Gastroesophageal sphincter (tissue), 4 donors: ENCODE results near the gene GPX7. TPM values are rescaled to one million over a fixed set of nuclear protein-coding genes. Genes with fewer than 3 reads are reported as not detected.
"Not testable (repeated sequence)": the region's sequence is repeated elsewhere in the genome, so short reads cannot be mapped to it uniquely, and the experiment has no call there.

Source experiments
- ATAC-seq: fragments of 150-250 bp; one replicate; pipeline ENCODE4 v1.9.1; 2016; ENCODE audit warnings: mild to moderate bottlenecking, moderate library complexity
- H3K27ac ChIP-seq, 4 donors: fragments of 200-600 bp; sonication (generic) in 3 of 4; 1 replicate in 3 of 4; 2 replicates in 1 of 4; pipeline ENCODE4 v1.5.1; 2016 to 2019
- H3K27me3 ChIP-seq: fragments of 200-600 bp; sonication (generic); one replicate; pipeline ENCODE4 v1.5.1; 2019
- H3K36me3 ChIP-seq, 2 donors: fragments of 200-600 bp; sonication (generic); one replicate each; pipeline ENCODE4 v1.5.1; 2019; ENCODE audit warnings: control low read depth in 1 of 2
- H3K4me1 ChIP-seq, 3 donors: fragments of 200-600 bp; sonication (generic); 1 replicate in 2 of 3; 2 replicates in 1 of 3; pipeline ENCODE4 v1.5.1; 2016 to 2019; ENCODE audit warnings: control low read depth in 2 of 3
- H3K4me3 ChIP-seq, 2 donors: fragments of 200-600 bp; sonication (generic); one replicate each; pipeline ENCODE4 v1.5.1; 2019; ENCODE audit warnings: mild to moderate bottlenecking in 1 of 2, moderate library complexity in 1 of 2
- H3K9me3 ChIP-seq, 3 donors: fragments of 200-600 bp; sonication (generic); one replicate each; pipeline ENCODE4 v1.5.1; 2017 to 2019; ENCODE audit warnings: control low read depth in 2 of 3
- EP300 ChIP-seq: sonication (generic); formaldehyde crosslinking; IDR thresholded peaks from one replicate; pipeline ENCODE4 v1.6.1; 2017; ENCODE audit warnings: antibody characterized with exemption, mild to moderate bottlenecking
- POLR2A ChIP-seq, 2 donors: fragments of 450-650 bp; IDR thresholded peaks; one replicate each; pipeline ENCODE4 v1.6.1; 2017; ENCODE audit warnings: antibody characterized with exemption in 2 of 2, mild to moderate bottlenecking in 2 of 2, moderate library complexity in 1 of 2
- POLR2AphosphoS5 ChIP-seq: sonication (generic); formaldehyde crosslinking; IDR thresholded peaks from one replicate; pipeline ENCODE4 v1.6.1; 2017; ENCODE audit warnings: antibody characterized with exemption
- WGBS, 2 donors: methylation state at CpG; one replicate each; pipeline ENCODE4 v1.1.5; 2018; ENCODE audit warnings: low coverage in 1 of 2; 5-methylcytosine and 5-hydroxymethylcytosine counted together
- total RNA-seq, 4 donors: library from RNA; depleted of rRNA; stranded (reverse); fragments of >200 nt; gene quantifications; one replicate each; pipeline ENCODE4 v1.1.0, GENCODE V29; 2016
- TF ChIP-seq, protein P1 (sequence below), 4 experiments: fragments of 200-600 bp in 2 of 4; fragments of 450-650 bp in 2 of 4; sonication (generic) in 1 of 4; IDR thresholded peaks; one replicate each; pipeline ENCODE4 v1.5.1; 2017 to 2019; ENCODE audit warnings: antibody characterized with exemption in 4 of 4, mild to moderate bottlenecking in 2 of 4, moderate library complexity in 2 of 4

GPX7 gene
- total RNA-seq, 4 donors from 2014 or later, result 13.0 to 22.5 (median 16.2) TPM

DNA sequence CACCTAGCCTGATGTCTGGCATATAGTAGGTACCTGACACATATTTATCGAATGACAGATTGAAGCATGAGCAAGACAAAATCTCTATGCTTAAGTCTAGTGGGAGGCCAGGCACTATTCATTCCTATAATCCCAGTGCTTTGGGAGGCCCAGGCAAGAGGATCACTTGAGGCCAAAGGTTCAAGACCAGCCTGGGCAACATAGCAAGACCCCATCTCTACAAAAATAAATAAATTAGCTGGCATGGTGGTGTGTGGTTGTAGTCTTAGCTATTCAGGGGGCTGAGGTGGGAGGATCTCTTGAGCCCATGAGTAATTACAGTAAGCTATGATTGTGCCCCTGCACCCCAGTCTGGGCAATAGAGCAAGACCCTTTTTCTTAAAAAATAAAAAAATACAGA, 26.1 kb upstream of the GPX7 start:
- ATAC-seq, result no peak
- no peaks in the 10 kb centered on the region for H3K27me3 ChIP-seq
- H3K4me1 ChIP-seq, result peaks cover 0 to 8% (median 0%) of the 10 kb centered on the region in 3 donors
- TF ChIP-seq, protein P1, sequence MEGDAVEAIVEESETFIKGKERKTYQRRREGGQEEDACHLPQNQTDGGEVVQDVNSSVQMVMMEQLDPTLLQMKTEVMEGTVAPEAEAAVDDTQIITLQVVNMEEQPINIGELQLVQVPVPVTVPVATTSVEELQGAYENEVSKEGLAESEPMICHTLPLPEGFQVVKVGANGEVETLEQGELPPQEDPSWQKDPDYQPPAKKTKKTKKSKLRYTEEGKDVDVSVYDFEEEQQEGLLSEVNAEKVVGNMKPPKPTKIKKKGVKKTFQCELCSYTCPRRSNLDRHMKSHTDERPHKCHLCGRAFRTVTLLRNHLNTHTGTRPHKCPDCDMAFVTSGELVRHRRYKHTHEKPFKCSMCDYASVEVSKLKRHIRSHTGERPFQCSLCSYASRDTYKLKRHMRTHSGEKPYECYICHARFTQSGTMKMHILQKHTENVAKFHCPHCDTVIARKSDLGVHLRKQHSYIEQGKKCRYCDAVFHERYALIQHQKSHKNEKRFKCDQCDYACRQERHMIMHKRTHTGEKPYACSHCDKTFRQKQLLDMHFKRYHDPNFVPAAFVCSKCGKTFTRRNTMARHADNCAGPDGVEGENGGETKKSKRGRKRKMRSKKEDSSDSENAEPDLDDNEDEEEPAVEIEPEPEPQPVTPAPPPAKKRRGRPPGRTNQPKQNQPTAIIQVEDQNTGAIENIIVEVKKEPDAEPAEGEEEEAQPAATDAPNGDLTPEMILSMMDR (IDR thresholded peaks at IDR 0.05), result no peak
- TF ChIP-seq EP300 (no peak), POLR2A (IDR thresholded peaks at IDR 0.05) (no peak), POLR2AphosphoS5 (no peak)
- no peaks in the 10 kb centered on the region for H3K9me3 ChIP-seq
- no peak overlapping the region for H3K27ac ChIP-seq
- H3K36me3 ChIP-seq, result no peaks in the 10 kb centered on the region
- 100% methylated on average over 1 of the region's 1 CpG; no CpG with 5 or more reads in 1 of the 2 donors for WGBS, 2 donors
- no peak overlapping the region for H3K4me3 ChIP-seq

DNA sequence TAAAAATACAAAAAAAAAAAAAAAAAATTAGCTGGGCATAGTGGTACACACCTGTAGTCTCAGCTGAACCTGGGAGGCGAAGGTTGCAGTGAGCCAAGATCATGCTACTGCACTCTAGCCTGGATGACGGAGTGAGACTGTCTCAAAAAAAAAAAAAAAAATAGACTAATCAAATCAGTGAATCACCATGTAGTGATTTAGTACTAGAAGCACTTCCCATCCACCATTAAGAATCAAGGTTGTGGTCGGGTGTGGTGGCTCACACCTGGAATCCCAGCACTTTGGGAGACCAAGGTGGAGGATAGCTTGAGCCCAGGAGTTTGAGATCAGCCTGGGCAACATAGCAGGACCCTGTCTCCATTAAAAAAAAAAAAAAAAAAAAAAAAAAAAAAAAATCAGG, 24.1 kb upstream of the GPX7 start:
- WGBS, 2 donors, result 71 to 90% methylated on average over 1 to 2 of the region's 3 CpGs
- H3K27me3 ChIP-seq, result not testable (repeated sequence)

DNA sequence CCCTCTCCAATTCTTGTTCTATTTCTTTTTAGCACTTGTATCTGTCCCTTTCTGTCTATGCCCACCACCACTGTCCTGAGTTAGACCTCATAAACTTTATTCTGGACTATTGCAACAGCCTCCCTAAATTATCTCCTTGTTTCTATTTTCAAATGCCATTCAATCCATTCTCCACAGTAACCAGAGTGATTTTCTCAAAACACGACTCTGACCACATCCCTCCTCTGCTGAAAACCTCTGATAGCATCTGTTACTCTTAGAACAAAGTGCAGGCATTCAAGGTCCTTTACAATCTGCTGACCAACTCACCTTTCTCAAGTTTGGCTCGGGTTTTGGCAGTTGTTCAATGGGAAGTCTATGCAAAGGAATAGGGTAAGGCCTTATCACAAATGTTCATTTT, 22.8 kb upstream of the GPX7 start:
- ATAC-seq, result no peak
- Histone ChIP-seq H3K4me3 (no peak overlapping the region), H3K27ac (no peak overlapping the region), H3K27me3 (no peaks in the 10 kb centered on the region), H3K36me3 (no peaks in the 10 kb centered on the region), H3K9me3 (no peaks in the 10 kb centered on the region), H3K4me1 (peaks cover 0 to 6% (median 0%) of the 10 kb centered on the region in 3 donors)
- WGBS, 2 donors, result 24 to 55% methylated on average over 2 of the region's 2 CpGs
- no peak for TF ChIP-seq POLR2AphosphoS5
- no peak for TF ChIP-seq POLR2A (IDR thresholded peaks at IDR 0.05)
- TF ChIP-seq EP300, result no peak
- TF ChIP-seq, protein P1 (IDR thresholded peaks at IDR 0.05), result no peak

More for the DNA sequence above, 24.1 kb upstream of the GPX7 start:
- not testable (repeated sequence) for H3K4me3 ChIP-seq, ATAC-seq, H3K36me3 ChIP-seq, H3K27ac ChIP-seq, H3K9me3 ChIP-seq, H3K4me1 ChIP-seq

DNA sequence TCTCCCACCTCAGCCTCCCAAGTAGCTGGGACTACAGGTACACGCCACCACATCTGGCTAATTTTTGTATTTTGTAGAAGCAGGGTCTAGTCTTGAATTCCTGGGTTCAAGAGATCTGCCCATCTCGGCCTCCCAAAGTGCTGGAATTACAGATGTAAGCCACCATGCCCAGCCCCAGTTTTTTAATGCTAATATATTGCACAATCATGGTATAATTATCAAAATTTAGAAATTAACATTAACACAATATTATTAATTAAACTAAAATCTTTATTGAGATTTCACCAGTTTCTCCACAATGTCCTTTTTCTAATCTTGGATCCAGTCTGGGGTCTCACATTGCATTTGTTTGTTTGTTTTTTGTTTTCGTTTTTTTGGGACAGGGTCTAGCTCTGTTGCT, 21.9 kb upstream of the GPX7 start:
- H3K27ac ChIP-seq, result no peak overlapping the region
- H3K4me1 ChIP-seq, result no peaks in the 10 kb centered on the region
- no peaks in the 10 kb centered on the region for H3K9me3 ChIP-seq
- no peak overlapping the region for H3K4me3 ChIP-seq
- no peak for ATAC-seq
- H3K27me3 ChIP-seq, result no peaks in the 10 kb centered on the region
- no peak for TF ChIP-seq POLR2A (IDR thresholded peaks at IDR 0.05)
- TF ChIP-seq EP300, result no peak
- no peak for TF ChIP-seq POLR2AphosphoS5
- TF ChIP-seq, protein P1 (IDR thresholded peaks at IDR 0.05), result no peak
- H3K36me3 ChIP-seq, result no peaks in the 10 kb centered on the region
- 90 to 96% methylated on average over 2 to 3 of the region's 3 CpGs for WGBS, 2 donors

DNA sequence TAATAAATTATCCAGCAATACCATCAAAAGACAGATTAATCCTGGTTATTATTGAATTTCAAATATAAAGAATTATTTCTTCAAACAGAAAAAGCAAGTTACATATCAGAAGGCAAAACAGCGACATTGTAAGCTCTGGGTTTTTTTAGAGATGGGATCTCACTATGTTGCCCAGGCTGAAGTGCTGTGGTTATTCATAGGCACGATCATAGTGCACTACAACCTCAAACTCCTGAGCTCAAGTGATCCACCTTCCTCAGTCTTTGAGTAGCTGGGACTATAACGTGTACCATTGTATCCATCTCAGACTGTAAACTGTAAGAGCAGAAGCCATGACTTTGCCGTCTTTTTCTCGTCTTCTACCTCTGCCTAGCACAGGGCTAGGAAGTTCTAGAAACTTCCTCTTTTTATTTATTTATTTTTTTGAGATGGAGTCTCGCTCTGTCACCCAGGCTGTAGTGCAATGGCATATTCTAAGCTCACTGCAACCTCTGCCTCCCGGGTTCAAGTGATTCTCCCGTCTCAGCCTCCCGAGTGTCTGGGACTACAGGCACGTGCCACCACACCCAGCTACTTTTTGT, 20.0 kb upstream of the GPX7 start:
- Histone ChIP-seq H3K27ac (no peak overlapping the region), H3K27me3 (no peaks in the 10 kb centered on the region), H3K9me3 (no peaks in the 10 kb centered on the region), H3K4me1 (no peaks in the 10 kb centered on the region), H3K36me3 (no peaks in the 10 kb centered on the region), H3K4me3 (no peak overlapping the region)
- no peak for ATAC-seq
- 88 to 90% methylated on average over 6 to 10 of the region's 10 CpGs for WGBS, 2 donors
- no peak for TF ChIP-seq POLR2AphosphoS5
- TF ChIP-seq, protein P1 (IDR thresholded peaks at IDR 0.05), result no peak
